ENCODE data around the gene SLC39A13.

SLC39A13 gene

DNA sequence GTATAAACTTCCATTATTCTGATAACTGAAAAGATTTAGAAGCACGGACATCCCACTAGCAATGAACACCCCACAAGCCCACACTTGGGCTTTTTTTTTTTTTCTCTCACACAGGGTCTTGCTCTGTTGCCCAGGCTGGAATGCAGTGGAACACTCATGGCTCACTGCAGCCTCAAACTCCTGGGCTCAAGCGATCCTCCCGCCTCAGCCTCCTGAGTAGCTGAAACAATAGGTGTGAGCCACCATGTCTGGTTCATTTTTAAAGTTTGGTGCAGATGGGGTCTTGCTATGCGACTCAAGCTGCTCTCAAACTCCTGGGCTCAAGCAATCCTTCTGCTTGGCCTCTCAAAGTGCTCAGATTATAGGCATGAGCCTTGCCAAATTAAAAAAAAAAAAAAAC is 37.5 kb downstream of the SLC39A13 start:
- Histone ChIP-seq H3K27me3 (replicated peaks; ENCODE audit: insufficient read depth, low read length) (no peaks in the 10 kb centered on the region; the same call in 1 of the 2 replicates), H3K9me3 (replicated peaks; ENCODE audit: insufficient read depth, low read length) (no peaks in the 10 kb centered on the region), H3K9ac (ENCODE audit: low read length) (no peak overlapping the region), H3K4me1 (ENCODE audit: low read length) (no peaks in the 10 kb centered on the region), H2AFZ (ENCODE audit: low read length) (no peak overlapping the region), H3K9me2 (replicated peaks; ENCODE audit: insufficient read depth, low read length) (no peaks in the 10 kb centered on the region), H4K20me1 (ENCODE audit: insufficient read depth, low read length) (no peaks in the 10 kb centered on the region), H3F3A (ENCODE audit: insufficient read depth, low read length) (no peaks in the 10 kb centered on the region), H3K4me2 (ENCODE audit: low read depth, low read length) (no peak overlapping the region), H3K36me3 (replicated peaks; ENCODE audit: insufficient read depth, low read length) (no peaks in the 10 kb centered on the region), H3K27ac (ENCODE audit: low read length) (no peak overlapping the region), H3K79me2 (ENCODE audit: low read length) (no peaks in the 10 kb centered on the region), H3K4me3 (ENCODE audit: low read length) (no peak overlapping the region)
- no peak for TF ChIP-seq EZH2phosphoT487 (IDR thresholded peaks at IDR 0.05; ENCODE audit: low read length)
- no peak for TF ChIP-seq EZH2 (optimal IDR thresholded peaks at IDR 0.05; ENCODE audit: low read depth, low read length)
- TF ChIP-seq CTCF (IDR thresholded peaks at IDR 0.05; ENCODE audit: low read length) = no peak
- DNase-seq = no peak

- no peaks in the 10 kb centered on the region for H3K9me3 ChIP-seq (replicated peaks; ENCODE audit: insufficient read depth, low read length)
- no peaks in the 10 kb centered on the region; the same call in 1 of the 2 replicates for H3K27me3 ChIP-seq (replicated peaks; ENCODE audit: insufficient read depth, low read length)
- no peak overlapping the region for H3K4me2 ChIP-seq (ENCODE audit: low read depth, low read length)
- no peak for DNase-seq
- no peaks in the 10 kb centered on the region for H3K4me1 ChIP-seq (ENCODE audit: low read length)
- H3K36me3 ChIP-seq (replicated peaks; ENCODE audit: insufficient read depth, low read length) = no peaks in the 10 kb centered on the region
- H3K9me2 ChIP-seq (replicated peaks; ENCODE audit: insufficient read depth, low read length) = no peaks in the 10 kb centered on the region
- TF ChIP-seq EZH2 (optimal IDR thresholded peaks at IDR 0.05; ENCODE audit: low read depth, low read length) (no peak), CTCF (IDR thresholded peaks at IDR 0.05; ENCODE audit: low read length) (no peak), EZH2phosphoT487 (IDR thresholded peaks at IDR 0.05; ENCODE audit: low read length) (no peak)
- H3F3A ChIP-seq (ENCODE audit: insufficient read depth, low read length) = no peaks in the 10 kb centered on the region
- H4K20me1 ChIP-seq (ENCODE audit: insufficient read depth, low read length) = no peaks in the 10 kb centered on the region
- H2AFZ ChIP-seq (ENCODE audit: low read length) = no peak overlapping the region
- H3K4me3 ChIP-seq (ENCODE audit: low read length) = no peak overlapping the region
- no peak overlapping the region for H3K27ac ChIP-seq (ENCODE audit: low read length)
- H3K79me2 ChIP-seq (ENCODE audit: low read length) = no peaks in the 10 kb centered on the region
- H3K9ac ChIP-seq (ENCODE audit: low read length) = no peak overlapping the region
Observed at GRCh38 chr11:47446833-47447232, 38.4 kb downstream of the SLC39A13 start.

DNA sequence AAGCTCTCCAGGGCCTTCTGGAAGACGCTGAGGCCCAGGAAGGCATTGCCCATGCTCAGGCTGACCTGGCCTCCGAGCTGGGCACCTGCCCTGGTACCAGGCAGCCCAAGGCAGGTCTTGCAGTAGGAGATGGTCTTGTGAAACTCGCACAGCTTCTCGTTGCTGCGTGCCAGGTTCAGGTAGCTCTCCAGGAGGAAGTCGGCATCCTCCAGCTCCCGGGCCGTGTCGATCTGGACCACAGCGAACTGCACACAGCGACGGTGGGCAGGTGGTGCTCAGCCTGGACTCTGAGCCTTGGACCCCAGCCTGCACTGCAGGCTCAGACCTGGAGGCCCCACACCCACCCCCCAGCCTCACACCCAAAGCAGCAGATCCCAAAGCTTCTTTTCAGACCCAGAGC is 39.5 kb downstream of the SLC39A13 start:
- no peaks in the 10 kb centered on the region for H3K36me3 ChIP-seq (replicated peaks; ENCODE audit: insufficient read depth, low read length)
- H3K27me3 ChIP-seq (replicated peaks; ENCODE audit: insufficient read depth, low read length) = no peaks in the 10 kb centered on the region; the same call in 1 of the 2 replicates
- H3K9ac ChIP-seq (ENCODE audit: low read length) = no peak overlapping the region
- H3K4me2 ChIP-seq (ENCODE audit: low read depth, low read length) = no peak overlapping the region
- no peak for DNase-seq
- no peaks in the 10 kb centered on the region for H3K4me1 ChIP-seq (ENCODE audit: low read length)
- no peaks in the 10 kb centered on the region for H3K79me2 ChIP-seq (ENCODE audit: low read length)
- H3K9me3 ChIP-seq (replicated peaks; ENCODE audit: insufficient read depth, low read length) = no peaks in the 10 kb centered on the region
- no peak overlapping the region for H3K27ac ChIP-seq (ENCODE audit: low read length)
- H2AFZ ChIP-seq (ENCODE audit: low read length) = no peak overlapping the region
- no peaks in the 10 kb centered on the region for H3K9me2 ChIP-seq (replicated peaks; ENCODE audit: insufficient read depth, low read length)
- no peaks in the 10 kb centered on the region for H3F3A ChIP-seq (ENCODE audit: insufficient read depth, low read length)
- TF ChIP-seq CTCF (IDR thresholded peaks at IDR 0.05; ENCODE audit: low read length) (no peak), EZH2phosphoT487 (IDR thresholded peaks at IDR 0.05; ENCODE audit: low read length) (no peak), EZH2 (optimal IDR thresholded peaks at IDR 0.05; ENCODE audit: low read depth, low read length) (no peak)
- no peaks in the 10 kb centered on the region for H4K20me1 ChIP-seq (ENCODE audit: insufficient read depth, low read length)
- H3K4me3 ChIP-seq (ENCODE audit: low read length) = no peak overlapping the region
